ENCODE measurements around the gene MS4A7.

DNA sequence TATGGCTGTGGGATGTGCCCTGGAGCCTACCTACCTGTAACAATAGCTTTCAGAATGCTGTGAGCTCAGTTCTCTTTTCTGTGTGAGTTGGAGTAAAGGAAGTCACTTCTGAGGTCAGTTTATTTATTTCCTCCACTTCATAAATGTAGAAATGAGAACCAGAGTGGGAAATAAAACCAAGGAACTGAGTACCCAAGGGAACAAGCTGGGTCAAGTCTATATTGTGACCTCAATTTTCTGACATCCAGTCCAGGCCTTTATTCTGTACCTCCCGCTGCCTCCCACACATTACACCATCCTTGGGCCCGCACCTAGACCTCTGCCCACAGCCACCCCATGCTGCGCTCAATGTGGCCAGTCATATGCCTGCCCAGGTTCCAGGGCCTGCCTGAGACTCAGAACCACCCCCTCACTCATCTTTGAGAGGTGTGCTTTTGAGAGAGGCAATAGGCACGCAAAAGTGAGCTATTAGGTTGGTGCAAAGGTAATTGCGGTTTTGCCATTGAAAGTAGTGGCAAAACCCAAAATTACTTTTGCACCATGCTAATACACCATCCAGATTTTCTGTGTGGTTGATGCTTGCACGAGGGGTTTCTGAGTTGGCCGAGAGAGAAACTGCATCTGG lies 41.5 kb upstream of the MS4A7 start:
- TF ChIP-seq, protein P1, sequence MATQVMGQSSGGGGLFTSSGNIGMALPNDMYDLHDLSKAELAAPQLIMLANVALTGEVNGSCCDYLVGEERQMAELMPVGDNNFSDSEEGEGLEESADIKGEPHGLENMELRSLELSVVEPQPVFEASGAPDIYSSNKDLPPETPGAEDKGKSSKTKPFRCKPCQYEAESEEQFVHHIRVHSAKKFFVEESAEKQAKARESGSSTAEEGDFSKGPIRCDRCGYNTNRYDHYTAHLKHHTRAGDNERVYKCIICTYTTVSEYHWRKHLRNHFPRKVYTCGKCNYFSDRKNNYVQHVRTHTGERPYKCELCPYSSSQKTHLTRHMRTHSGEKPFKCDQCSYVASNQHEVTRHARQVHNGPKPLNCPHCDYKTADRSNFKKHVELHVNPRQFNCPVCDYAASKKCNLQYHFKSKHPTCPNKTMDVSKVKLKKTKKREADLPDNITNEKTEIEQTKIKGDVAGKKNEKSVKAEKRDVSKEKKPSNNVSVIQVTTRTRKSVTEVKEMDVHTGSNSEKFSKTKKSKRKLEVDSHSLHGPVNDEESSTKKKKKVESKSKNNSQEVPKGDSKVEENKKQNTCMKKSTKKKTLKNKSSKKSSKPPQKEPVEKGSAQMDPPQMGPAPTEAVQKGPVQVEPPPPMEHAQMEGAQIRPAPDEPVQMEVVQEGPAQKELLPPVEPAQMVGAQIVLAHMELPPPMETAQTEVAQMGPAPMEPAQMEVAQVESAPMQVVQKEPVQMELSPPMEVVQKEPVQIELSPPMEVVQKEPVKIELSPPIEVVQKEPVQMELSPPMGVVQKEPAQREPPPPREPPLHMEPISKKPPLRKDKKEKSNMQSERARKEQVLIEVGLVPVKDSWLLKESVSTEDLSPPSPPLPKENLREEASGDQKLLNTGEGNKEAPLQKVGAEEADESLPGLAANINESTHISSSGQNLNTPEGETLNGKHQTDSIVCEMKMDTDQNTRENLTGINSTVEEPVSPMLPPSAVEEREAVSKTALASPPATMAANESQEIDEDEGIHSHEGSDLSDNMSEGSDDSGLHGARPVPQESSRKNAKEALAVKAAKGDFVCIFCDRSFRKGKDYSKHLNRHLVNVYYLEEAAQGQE (IDR thresholded peaks at IDR 0.05; ENCODE audit: insufficient read depth in 1 of 2, low read depth in 2 of 2, low read length in 2 of 2): no peak
- TF ChIP-seq TAF1 (IDR thresholded peaks at IDR 0.05; ENCODE audit: borderline replicate concordance, insufficient read depth, low read length) (no peak), POLR2AphosphoS5 (IDR thresholded peaks at IDR 0.05; ENCODE audit: low read depth, low read length) (no peak), FOXP2 (optimal IDR thresholded peaks at IDR 0.05; ENCODE audit: borderline replicate concordance, extremely low read depth, extremely low read length, insufficient read depth) (no peak)

All from PFSK-1 (cell line).